Head of caudate nucleus (tissue), 42 donors: ENCODE measurements around the gene IMMP2L.
"Not testable (repeated sequence)": the region's sequence is repeated elsewhere in the genome, so short reads cannot be mapped to it uniquely, and the experiment has no call there.

ENCODE experiments used
- DNase-seq, 42 donors: peaks; one replicate each; pipeline versions ENCODE4 v3.0.0 to v3.0.0-alpha.2; 2020 to 2021; ENCODE audit warnings: mixed read lengths in 7 of 42
- intact Hi-C: fragments of 100-400 bp; cut with DNase I; formaldehyde crosslinking; loops from one replicate; pipeline ENCODE4 v1.15.0; 2022

The IMMP2L gene

DNA sequence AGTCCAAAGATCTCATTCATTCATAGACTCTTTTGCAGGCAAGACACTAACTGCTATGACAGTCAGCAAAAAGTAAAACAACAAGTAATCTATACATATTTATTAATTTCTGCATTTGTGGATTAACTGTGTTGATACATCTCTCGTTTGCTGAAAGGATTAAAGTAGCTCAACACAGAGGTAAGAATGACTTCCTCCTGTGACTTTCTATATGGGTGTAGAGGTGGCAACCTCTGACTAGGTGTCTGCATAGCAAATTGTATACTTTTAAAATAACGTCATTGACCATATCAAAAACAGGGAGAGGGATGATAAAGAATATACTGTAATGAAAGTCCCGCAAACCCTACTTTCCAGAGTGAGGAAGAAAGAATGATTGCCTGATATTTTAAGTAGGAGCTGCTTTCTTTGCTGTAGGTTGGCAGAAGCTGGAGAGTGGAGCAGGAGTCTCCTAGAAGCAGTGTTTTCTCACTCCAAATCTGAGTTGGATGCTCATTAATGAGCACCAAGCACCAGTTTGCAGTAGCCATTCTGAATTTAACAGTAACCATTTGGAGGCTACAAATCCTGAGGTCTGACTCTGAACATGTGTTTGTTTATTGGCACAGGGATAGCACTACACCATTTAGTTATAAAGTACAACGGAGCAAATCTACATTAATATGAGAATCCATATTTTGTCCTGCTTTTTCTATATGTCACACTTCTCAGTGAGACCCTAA, 480.6 kb downstream of the IMMP2L start:
- intact Hi-C loops: no loop called here
- no peak for DNase-seq

DNA sequence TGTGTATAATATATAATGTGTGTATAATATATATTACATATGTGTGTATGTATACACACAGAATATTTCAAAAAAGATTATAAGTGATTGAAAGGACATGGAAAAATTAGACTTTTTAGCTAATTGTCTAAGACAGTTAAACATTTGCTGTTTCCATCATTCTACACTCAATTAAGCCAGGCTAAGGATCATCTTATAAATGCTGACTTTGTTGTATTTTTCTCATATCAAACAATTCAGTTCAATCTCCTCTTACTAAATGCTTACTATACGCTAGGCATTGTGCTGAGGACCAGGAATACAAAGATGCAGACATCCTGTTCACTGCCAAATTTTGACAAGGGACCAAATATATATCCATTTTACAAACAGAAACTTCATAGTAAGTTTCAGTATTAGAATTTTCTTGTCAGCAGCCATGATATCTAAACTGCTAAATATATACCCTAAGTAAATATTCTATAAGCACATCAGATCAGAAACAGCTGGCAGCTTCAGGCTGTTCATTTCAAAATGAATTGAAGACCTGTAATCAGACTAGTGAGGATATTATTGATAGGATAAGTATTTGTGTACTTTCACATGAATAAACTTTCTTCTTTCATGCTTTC, 481.7 kb downstream of the IMMP2L start:
- DNase-seq: no peak
- intact Hi-C loops: no loop called here

- intact Hi-C loops: no loop called here
- no peak for DNase-seq
These were observed 485.3 kb downstream of the IMMP2L start for GRCh38 chr7:111077001-111077400.

DNA sequence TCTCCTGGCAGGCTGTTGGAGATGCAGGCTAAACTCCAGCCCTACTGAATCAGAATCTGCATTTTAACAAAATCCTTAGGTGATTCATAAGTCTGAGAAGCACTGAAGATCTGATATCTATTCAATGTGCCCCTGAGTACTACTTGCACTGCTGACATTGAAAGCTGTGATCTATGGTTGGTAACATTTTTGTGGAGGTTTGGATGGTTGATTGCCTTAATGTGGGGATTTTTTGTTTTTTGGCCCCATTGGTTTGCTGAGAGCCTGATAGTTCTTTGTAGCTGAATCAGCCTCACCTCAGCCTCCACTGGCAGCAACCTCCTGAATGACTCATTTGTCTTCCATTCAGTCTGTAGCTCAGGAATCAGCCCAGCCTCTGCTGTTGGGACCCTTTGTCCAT, 486.1 kb downstream of the IMMP2L start:
- no peak for DNase-seq
- intact Hi-C loops: no loop called here

DNA sequence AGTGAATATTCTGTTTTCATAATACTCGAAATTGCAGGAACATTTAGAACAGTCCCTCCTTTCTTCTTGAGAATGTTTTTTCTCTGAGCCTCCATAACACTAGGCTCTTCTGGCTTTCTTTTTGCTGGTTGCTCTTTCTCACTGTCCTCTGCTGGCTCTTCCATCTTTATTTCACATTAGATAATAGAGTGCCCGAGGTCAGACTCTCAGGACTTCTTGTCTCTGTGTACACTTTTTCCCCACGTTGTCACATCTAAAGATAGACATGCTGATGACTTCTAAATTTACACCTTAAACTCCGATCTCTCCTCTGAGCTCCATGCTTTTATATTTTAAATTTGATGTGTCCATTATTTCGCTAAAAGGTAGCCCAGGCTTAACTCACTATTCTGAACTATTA, 486.8 kb downstream of the IMMP2L start:
- intact Hi-C loops: no loop called here
- no peak for DNase-seq

- intact Hi-C loops: no loop called here
- no peak for DNase-seq
These were observed 487.5 kb downstream of the IMMP2L start for GRCh38 chr7:111074748-111075146.

GRCh38 chr7:111074071-111074747, 488.1 kb downstream of the IMMP2L start:
- intact Hi-C loops: no loop called here
- no peak for DNase-seq

GRCh38 chr7:111072658-111073057, 489.6 kb downstream of the IMMP2L start:
- DNase-seq, intact Hi-C loops: not testable (repeated sequence)

DNA sequence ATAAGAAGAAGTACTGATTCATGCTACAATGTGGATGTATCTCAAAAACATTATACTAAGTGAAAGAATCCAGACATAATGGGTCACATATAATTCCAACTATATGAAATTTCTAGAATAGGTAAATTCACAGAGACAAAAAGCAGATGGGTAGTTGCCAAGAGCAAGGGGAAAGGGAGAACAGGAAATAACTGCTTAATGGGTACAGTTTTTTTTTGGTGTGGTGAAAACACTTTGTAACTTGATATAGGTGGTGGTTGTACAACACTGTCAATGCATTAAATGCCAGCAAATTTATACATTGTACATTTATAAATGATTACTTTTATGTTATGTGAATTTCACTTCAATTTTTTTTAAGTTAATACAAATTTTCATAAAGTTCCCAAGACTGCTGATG, 490.7 kb downstream of the IMMP2L start:
- intact Hi-C loops: no loop called here
- DNase-seq: no peak

DNA sequence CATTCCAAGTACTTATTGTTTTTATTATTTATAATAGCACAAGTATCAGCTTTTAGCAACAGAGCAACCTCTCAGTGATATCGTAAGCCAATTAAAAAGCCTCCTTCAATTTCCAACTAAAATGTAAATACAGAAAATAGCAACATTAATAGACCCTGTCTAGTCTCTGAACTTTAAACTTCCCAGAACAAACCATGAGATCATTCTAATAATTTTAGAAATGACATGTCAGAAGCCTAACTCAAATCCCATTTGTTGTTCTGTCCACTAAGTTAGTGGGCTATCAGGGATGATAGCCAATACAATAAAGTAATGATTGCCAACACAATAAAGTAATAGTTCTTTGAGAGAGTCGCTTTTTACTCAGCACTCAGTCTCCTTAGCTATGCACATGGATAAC, 493.7 kb downstream of the IMMP2L start:
- DNase-seq: no peak
- intact Hi-C loops: no loop called here

DNA sequence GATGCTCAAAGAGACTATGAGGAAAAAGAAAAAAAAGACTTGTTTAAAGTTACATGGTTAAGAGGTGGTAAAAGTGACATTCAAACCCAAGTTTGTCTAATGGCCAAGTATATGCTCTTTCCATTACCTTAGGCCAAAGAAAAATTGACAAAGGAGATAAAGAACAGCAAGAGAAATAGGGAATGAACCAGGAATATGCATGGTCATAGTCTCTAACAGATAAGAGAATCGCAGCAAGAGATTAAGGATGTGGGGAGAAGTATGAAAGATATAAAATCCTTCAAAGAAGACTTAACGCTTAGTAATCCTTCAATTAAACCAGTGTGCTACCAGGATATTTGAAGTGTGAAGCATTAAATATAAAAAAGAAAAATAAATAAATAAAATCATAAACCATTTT, 494.6 kb downstream of the IMMP2L start:
- intact Hi-C loops: no loop called here
- no peak for DNase-seq

DNA sequence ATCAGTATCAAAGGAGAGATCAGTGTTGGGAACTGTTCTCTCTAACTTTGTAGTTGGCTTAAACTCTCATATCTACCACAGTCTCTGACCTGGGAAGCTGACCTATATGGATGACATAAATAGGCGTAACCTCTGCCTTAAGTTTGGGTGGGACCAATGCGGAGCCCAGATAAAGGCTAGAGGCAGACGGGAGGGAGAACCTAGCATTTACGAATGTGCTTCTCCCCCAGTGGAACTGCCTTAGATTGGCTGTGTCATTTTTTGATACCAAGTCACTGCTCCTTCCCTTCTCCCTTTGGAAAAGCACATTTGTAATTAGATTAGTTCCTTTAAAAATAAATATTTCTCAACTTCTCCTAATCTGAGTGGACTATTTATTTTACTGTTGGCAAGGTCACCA, 495.0 kb downstream of the IMMP2L start:
- no peak for DNase-seq
- intact Hi-C loops: no loop called here

DNA sequence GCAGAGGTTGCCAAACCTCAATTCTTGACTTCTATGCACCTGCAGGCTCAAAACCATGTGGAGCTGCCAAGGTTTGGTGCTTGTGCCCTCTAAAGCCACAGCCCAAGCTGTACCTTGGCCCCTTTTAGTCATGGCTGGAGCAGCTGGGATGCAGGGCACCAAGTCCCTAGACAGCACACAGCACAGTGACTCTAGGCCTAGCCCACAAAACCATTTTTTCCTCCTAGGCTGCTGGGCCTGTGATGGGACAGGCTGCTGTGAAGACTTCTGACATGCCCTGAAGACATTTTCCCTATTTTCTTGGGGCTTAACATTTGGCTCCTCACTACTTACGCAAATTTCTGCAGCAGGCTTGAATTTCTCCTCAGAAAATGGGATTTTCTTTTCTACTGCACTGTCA, 499.1 kb downstream of the IMMP2L start:
- DNase-seq: no peak
- intact Hi-C loops: no loop called here

GRCh38 chr7:111059833-111060232, 502.5 kb downstream of the IMMP2L start:
- no peak for DNase-seq
- intact Hi-C loops: no loop called here

GRCh38 chr7:111057066-111057465, 505.2 kb downstream of the IMMP2L start:
- intact Hi-C loops: no loop called here
- DNase-seq: no peak

DNA sequence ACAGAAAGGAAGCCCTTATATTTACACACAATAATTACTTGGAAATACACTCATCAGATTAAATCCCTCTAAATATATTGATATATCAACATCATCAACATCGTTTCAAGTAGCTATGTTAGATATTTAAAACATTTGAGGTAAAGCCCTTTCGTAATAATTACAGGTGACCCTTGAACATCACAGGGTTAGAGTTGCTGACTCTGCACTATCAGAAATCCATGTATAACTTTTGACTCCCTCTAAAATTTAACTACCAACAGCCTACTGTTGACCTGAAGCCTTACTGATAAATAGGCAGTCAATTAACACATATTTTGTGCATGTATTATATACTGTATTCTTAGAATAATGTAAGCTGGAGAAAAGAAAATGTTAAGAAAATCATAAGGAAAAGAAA, 505.9 kb downstream of the IMMP2L start:
- intact Hi-C loops: no loop called here

GRCh38 chr7:111053035-111053434, 509.3 kb downstream of the IMMP2L start:
- no peak for DNase-seq
- intact Hi-C loops: no loop called here

More for the DNA sequence above, 505.9 kb downstream of the IMMP2L start:
- no peak for DNase-seq

DNA sequence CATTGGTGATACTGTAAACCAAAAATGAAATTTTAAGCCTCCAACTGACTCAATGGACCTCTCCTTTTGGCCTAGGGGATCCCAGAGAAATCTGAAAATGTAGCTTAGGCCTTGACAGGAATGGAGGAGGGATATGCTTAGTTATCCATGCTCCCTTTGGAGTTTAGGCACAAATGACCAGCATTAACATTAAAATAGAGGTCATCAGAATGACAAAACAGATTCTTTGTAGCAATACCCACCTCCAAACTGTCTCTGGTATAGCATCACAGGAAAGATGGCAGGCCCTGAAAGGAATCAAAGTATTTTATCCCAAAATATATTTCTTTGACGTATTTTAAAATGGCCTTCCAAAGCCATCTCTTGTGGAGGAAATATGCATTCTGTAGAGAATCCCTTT, 510.5 kb downstream of the IMMP2L start:
- intact Hi-C loops: no loop called here
- no peak for DNase-seq

GRCh38 chr7:111050875-111051416, 511.3 kb downstream of the IMMP2L start:
- no peak for DNase-seq
- intact Hi-C loops: no loop called here

- intact Hi-C loops: no loop called here
- DNase-seq: no peak
These were observed 512.2 kb downstream of the IMMP2L start for GRCh38 chr7:111049971-111050680.
